DMS53 (cell line): Measurements from ENCODE around the gene MCFD2.
A peak's percentile ranks its signal among the peaks of the same experiment; 100 is the strongest.
"Not testable (repeated sequence)": the region's sequence is repeated elsewhere in the genome, so short reads cannot be mapped to it uniquely, and the experiment has no call there.

Experiments used
- DNase-seq: peaks from one replicate; lab custom pipeline; 2025; lab: John Stamatoyannopoulos, UW

Gene MCFD2

GRCh38 chr2:46902465-46902864 is 13.1 kb downstream of the MCFD2 start:
- DNase-seq = no peak

- no peak for DNase-seq
Observed at GRCh38 chr2:46901611-46902010, 14.0 kb downstream of the MCFD2 start.

GRCh38 chr2:46900381-46900780 is 15.2 kb downstream of the MCFD2 start:
- no peak for DNase-seq

- DNase-seq = no peak
Observed at GRCh38 chr2:46899053-46899452, 16.6 kb downstream of the MCFD2 start.

GRCh38 chr2:46898024-46898423 is 17.6 kb downstream of the MCFD2 start:
- no peak for DNase-seq

- DNase-seq = peak; percentile 53
Observed at GRCh38 chr2:46893269-46893939, 22.2 kb downstream of the MCFD2 start.

GRCh38 chr2:46891956-46892553 is 23.6 kb downstream of the MCFD2 start:
- no peak for DNase-seq

- no peak for DNase-seq
Observed at GRCh38 chr2:46888421-46888952, 27.1 kb downstream of the MCFD2 start.

GRCh38 chr2:46887028-46887885 is 28.3 kb downstream of the MCFD2 start:
- no peak for DNase-seq

GRCh38 chr2:46886268-46887027 is 29.2 kb downstream of the MCFD2 start:
- no peak for DNase-seq

- DNase-seq = no peak
Observed at GRCh38 chr2:46885376-46885775, 30.2 kb downstream of the MCFD2 start.

GRCh38 chr2:46879511-46879910 is 36.1 kb downstream of the MCFD2 start:
- no peak for DNase-seq

- no peak for DNase-seq
Observed at GRCh38 chr2:46878886-46879285, 36.7 kb downstream of the MCFD2 start.

GRCh38 chr2:46878240-46878877 is 37.2 kb downstream of the MCFD2 start:
- no peak for DNase-seq

- DNase-seq = no peak
Observed at GRCh38 chr2:46877619-46878113, 37.9 kb downstream of the MCFD2 start.

- peak; percentile 72 for DNase-seq
Observed at GRCh38 chr2:46876741-46877384, 38.7 kb downstream of the MCFD2 start.

GRCh38 chr2:46875962-46876689 is 39.5 kb downstream of the MCFD2 start:
- DNase-seq = not testable (repeated sequence)

GRCh38 chr2:46875226-46875899 is 40.2 kb downstream of the MCFD2 start:
- no peak for DNase-seq

GRCh38 chr2:46874236-46874929 is 41.2 kb downstream of the MCFD2 start:
- no peak for DNase-seq
